Measurements from ENCODE around the gene TMEM161A. TPM values are rescaled to one million over a fixed set of nuclear protein-coding genes. Genes with fewer than 3 reads are reported as not detected.

The TMEM161A gene
- total and polyA plus RNA-seq, 2 of the 13 experiments (the other 11 are each of a cell fraction or from before 2014, with no cell fraction given): 25.9 to 31.4 TPM

DNA sequence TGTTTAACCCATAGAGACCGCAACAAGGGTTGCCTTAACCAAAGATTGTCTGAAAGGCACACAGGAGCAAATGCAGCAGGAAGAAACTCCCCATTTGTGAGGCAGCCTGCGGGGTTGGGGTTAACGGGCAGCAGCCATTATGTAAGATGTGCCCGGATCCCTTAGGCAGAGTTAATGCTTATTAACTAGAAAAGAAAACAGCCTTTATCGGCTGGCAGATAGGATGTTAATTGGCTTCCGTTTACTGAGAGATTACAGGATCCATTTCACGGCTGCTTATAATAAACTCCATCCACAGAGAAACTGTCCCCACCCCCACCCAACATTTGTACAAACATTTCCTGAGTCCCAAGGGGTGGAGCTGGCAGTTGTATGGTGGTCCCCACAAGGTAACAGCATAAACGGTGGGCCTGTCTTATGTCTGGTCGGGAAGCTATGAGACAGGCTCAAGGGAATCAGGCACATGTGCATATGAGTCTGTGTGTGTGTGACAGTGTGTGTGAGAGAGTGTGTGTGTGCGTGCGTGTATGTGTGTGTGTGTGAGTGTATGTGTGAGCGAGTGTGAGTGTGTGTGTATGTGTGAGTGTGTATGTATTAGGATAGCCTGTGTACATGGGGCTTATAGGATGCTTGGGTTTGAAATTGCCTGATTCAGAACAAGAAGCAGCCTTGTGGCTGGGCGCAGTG lies 63.9 kb downstream of the TMEM161A start:
- H3K9ac ChIP-seq (ENCODE audit: insufficient read depth, low read depth, low read length): no peak overlapping the region
- H4K20me1 ChIP-seq (ENCODE audit: insufficient read depth, low read length): no peaks in the 10 kb centered on the region
- H3K79me2 ChIP-seq (ENCODE audit: insufficient read depth, low read length): no peaks in the 10 kb centered on the region
- ChIA-PET POLR2A (no interaction called here), CTCF (ENCODE audit: low intra/inter-chr PET ratio, low total read pairs) (no interaction called here)
- H3K36me3 ChIP-seq (replicated peaks in 1 of 2; ENCODE audit: control insufficient read depth in 1 of 2, insufficient read depth in 2 of 2, low read length in 2 of 2): peaks cover 0 to 5% of the 10 kb centered on the region in 2 experiments; a peak in 3 of 5 replicates
- DNase-seq (ENCODE audit: low spot score) (no peak), FAIRE-seq (no peak), ATAC-seq (no peak)
- in situ Hi-C loops (cut with HindIII; ENCODE audit: extremely low pct_ligation_motif_present, low pct_unique_long_range_greater_than_20kb): no loop called here
- intact Hi-C loops (cut with micrococcal nuclease; ENCODE audit: unreplicated experiment): no loop called here
- no peaks in the 10 kb centered on the region for H3K9me3 ChIP-seq (ENCODE audit: low read length)
- H3K27me3 ChIP-seq (ENCODE audit: control insufficient read depth in 1 of 2, insufficient read depth in 2 of 2, low read length in 2 of 2): no peaks in the 10 kb centered on the region
- no peak overlapping the region for H3K4me3 ChIP-seq (replicated peaks in 1 of 3; ENCODE audit: insufficient read depth in 1 of 3, low read depth in 2 of 3, low read length in 3 of 3)
- no peak overlapping the region for H3K4me2 ChIP-seq (ENCODE audit: low read depth, low read length)
- no peaks in the 10 kb centered on the region for H3K4me1 ChIP-seq (ENCODE audit: insufficient read depth, low read length)
- no TSS peak for BruUV-seq (replicated peaks)
- H2AFZ ChIP-seq (ENCODE audit: low read length): no peak overlapping the region
- no peak overlapping the region for H3K27ac ChIP-seq (ENCODE audit: extremely low read length, insufficient read depth, low read length)
- TF ChIP-seq PAF1 (CRISPR knock-in tag; IDR thresholded peaks at IDR 0.05): no peak
- TF ChIP-seq ZNF282 (IDR thresholded peaks at IDR 0.05; ENCODE audit: partially characterized antibody): no peak
- TF ChIP-seq MAF1 (CRISPR knock-in tag; IDR thresholded peaks at IDR 0.05; ENCODE audit: borderline replicate concordance): no peak
- TF ChIP-seq, protein P1, sequence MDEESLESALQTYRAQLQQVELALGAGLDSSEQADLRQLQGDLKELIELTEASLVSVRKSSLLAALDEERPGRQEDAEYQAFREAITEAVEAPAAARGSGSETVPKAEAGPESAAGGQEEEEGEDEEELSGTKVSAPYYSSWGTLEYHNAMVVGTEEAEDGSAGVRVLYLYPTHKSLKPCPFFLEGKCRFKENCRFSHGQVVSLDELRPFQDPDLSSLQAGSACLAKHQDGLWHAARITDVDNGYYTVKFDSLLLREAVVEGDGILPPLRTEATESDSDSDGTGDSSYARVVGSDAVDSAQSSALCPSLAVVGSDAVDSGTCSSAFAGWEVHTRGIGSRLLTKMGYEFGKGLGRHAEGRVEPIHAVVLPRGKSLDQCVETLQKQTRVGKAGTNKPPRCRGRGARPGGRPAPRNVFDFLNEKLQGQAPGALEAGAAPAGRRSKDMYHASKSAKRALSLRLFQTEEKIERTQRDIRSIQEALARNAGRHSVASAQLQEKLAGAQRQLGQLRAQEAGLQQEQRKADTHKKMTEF (CRISPR knock-in tag; IDR thresholded peaks at IDR 0.05): no peak
- no peak for TF ChIP-seq ARID2 (CRISPR knock-in tag; IDR thresholded peaks at IDR 0.05; ENCODE audit: borderline replicate concordance)
- no peak for TF ChIP-seq TBX3 (IDR thresholded peaks at IDR 0.05; ENCODE audit: borderline replicate concordance)
- TF ChIP-seq, protein P2, sequence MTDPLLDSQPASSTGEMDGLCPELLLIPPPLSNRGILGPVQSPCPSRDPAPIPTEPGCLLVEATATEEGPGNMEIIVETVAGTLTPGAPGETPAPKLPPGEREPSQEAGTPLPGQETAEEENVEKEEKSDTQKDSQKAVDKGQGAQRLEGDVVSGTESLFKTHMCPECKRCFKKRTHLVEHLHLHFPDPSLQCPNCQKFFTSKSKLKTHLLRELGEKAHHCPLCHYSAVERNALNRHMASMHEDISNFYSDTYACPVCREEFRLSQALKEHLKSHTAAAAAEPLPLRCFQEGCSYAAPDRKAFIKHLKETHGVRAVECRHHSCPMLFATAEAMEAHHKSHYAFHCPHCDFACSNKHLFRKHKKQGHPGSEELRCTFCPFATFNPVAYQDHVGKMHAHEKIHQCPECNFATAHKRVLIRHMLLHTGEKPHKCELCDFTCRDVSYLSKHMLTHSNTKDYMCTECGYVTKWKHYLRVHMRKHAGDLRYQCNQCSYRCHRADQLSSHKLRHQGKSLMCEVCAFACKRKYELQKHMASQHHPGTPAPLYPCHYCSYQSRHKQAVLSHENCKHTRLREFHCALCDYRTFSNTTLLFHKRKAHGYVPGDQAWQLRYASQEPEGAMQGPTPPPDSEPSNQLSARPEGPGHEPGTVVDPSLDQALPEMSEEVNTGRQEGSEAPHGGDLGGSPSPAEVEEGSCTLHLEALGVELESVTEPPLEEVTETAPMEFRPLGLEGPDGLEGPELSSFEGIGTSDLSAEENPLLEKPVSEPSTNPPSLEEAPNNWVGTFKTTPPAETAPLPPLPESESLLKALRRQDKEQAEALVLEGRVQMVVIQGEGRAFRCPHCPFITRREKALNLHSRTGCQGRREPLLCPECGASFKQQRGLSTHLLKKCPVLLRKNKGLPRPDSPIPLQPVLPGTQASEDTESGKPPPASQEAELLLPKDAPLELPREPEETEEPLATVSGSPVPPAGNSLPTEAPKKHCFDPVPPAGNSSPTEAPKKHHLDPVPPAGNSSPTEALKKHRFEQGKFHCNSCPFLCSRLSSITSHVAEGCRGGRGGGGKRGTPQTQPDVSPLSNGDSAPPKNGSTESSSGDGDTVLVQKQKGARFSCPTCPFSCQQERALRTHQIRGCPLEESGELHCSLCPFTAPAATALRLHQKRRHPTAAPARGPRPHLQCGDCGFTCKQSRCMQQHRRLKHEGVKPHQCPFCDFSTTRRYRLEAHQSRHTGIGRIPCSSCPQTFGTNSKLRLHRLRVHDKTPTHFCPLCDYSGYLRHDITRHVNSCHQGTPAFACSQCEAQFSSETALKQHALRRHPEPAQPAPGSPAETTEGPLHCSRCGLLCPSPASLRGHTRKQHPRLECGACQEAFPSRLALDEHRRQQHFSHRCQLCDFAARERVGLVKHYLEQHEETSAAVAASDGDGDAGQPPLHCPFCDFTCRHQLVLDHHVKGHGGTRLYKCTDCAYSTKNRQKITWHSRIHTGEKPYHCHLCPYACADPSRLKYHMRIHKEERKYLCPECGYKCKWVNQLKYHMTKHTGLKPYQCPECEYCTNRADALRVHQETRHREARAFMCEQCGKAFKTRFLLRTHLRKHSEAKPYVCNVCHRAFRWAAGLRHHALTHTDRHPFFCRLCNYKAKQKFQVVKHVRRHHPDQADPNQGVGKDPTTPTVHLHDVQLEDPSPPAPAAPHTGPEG (CRISPR knock-in tag; IDR thresholded peaks at IDR 0.05): no peak
- no peak for TF ChIP-seq HNRNPLL (IDR thresholded peaks at IDR 0.05; ENCODE audit: low read depth, low read length, poor library complexity, severe bottlenecking)
- no peak for TF ChIP-seq RFX5 (IDR thresholded peaks at IDR 0.05; ENCODE audit: low read depth, low read length)
- TF ChIP-seq, protein P3, sequence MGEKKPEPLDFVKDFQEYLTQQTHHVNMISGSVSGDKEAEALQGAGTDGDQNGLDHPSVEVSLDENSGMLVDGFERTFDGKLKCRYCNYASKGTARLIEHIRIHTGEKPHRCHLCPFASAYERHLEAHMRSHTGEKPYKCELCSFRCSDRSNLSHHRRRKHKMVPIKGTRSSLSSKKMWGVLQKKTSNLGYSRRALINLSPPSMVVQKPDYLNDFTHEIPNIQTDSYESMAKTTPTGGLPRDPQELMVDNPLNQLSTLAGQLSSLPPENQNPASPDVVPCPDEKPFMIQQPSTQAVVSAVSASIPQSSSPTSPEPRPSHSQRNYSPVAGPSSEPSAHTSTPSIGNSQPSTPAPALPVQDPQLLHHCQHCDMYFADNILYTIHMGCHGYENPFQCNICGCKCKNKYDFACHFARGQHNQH (CRISPR knock-in tag; IDR thresholded peaks at IDR 0.05): no peak
- no peak for TF ChIP-seq ZBTB8A (CRISPR knock-in tag; IDR thresholded peaks at IDR 0.05; ENCODE audit: borderline replicate concordance, low read depth)
- TF ChIP-seq DNMT1 (CRISPR knock-in tag; IDR thresholded peaks at IDR 0.05): no peak
- TF ChIP-seq ZNF446 (CRISPR knock-in tag; IDR thresholded peaks at IDR 0.05): no peak
- no peak for TF ChIP-seq REPIN1 (CRISPR knock-in tag; IDR thresholded peaks at IDR 0.05; ENCODE audit: borderline replicate concordance, low read depth)
- no peak for TF ChIP-seq ZSCAN30 (CRISPR knock-in tag; IDR thresholded peaks at IDR 0.05)
- TF ChIP-seq PRPF4 (IDR thresholded peaks at IDR 0.05; ENCODE audit: low read depth, low read length, poor library complexity, severe bottlenecking): no peak
- TF ChIP-seq FIP1L1 (IDR thresholded peaks at IDR 0.05; ENCODE audit: borderline replicate concordance, insufficient read depth, low read depth, low read length): no peak
- WGBS (ENCODE audit: low lambda C conversion rate): 90% methylated on average over 13 of the region's 13 CpGs
